ENCODE results near the gene UNK.

Gene UNK

GRCh38 chr17:75762513-75763268 is 21.9 kb upstream of the UNK start:
- Histone ChIP-seq H3K9ac (ENCODE audit: low read depth in 1 of 2, low read length in 2 of 2) (no peak overlapping the region), H3K27ac (ENCODE audit: low read depth in 2 of 2, low read length in 2 of 2) (no peak overlapping the region), H3K27me3 (ENCODE audit: control insufficient read depth in 2 of 2, insufficient read depth in 2 of 2, low read length in 2 of 2) (no peaks in the 10 kb centered on the region), H3K36me3 (ENCODE audit: control insufficient read depth in 2 of 2, insufficient read depth in 2 of 2, low read length in 2 of 2) (peaks cover 3 to 14% of the 10 kb centered on the region in 2 donors), H3K9me3 (ENCODE audit: control insufficient read depth in 2 of 2, low read length in 2 of 2) (no peaks in the 10 kb centered on the region), H3K4me3 (ENCODE audit: low read length in 2 of 2) (no peak overlapping the region), H3K4me1 (ENCODE audit: control insufficient read depth in 2 of 2, insufficient read depth in 2 of 2, low read length in 2 of 2) (peaks cover 11 to 14% of the 10 kb centered on the region in 2 donors)

- no peak overlapping the region for H3K4me3 ChIP-seq (ENCODE audit: low read length in 2 of 2)
- H3K4me1 ChIP-seq (ENCODE audit: control insufficient read depth in 2 of 2, insufficient read depth in 2 of 2, low read length in 2 of 2): peaks cover 11 to 14% of the 10 kb centered on the region in 2 donors
- H3K27ac ChIP-seq (ENCODE audit: low read depth in 2 of 2, low read length in 2 of 2): no peak overlapping the region
- peaks cover 0 to 9% of the 10 kb centered on the region in 2 donors for H3K36me3 ChIP-seq (ENCODE audit: control insufficient read depth in 2 of 2, insufficient read depth in 2 of 2, low read length in 2 of 2)
- no peak overlapping the region for H3K9ac ChIP-seq (ENCODE audit: low read depth in 1 of 2, low read length in 2 of 2)
- no peaks in the 10 kb centered on the region for H3K27me3 ChIP-seq (ENCODE audit: control insufficient read depth in 2 of 2, insufficient read depth in 2 of 2, low read length in 2 of 2)
- H3K9me3 ChIP-seq (ENCODE audit: control insufficient read depth in 2 of 2, low read length in 2 of 2): no peaks in the 10 kb centered on the region
These were observed 21.4 kb upstream of the UNK start for GRCh38 chr17:75763269-75763607.

DNA sequence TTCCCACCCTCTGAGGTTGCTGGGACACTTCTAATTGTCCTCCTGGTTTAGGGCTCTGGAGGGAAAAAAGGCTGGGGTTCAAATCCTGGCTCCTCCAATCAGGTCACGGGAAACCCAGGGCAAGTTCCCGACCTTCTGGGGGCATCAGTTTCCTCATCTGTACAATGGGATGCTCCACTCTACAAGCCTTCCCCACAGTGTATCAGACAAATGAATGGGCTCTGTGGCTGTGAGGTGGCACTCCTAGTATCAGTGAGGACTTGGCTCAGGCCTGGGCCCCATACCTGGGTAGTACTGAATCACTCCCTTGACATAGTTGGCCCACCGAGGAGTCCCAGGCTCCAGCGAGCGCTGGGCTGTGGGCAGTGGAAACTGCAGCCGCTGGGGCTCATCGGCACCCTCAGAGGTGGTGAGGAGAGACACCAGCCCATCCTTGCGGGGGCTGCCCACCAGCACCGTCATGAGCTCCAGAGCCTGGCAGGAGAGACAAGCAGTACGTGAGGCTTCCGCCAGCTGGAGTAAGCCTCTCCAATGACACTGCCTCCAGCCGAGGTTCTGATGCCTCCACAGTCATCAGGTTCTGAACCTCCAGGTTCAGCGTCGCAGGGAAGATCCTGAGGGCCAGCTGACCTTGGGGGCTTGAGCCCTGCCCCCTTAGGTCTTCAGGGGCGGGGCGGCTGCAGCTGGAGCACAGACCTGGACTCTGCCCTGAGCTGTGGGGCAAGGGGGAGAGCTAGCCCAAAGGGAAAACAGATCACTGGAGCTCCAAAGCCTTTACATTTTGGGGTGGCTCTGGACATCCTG is 20.8 kb upstream of the UNK start:
- Histone ChIP-seq H3K27ac (ENCODE audit: low read depth in 2 of 2, low read length in 2 of 2) (peak overlapping the region in 1 of 2 donors; percentile 74), H3K4me3 (ENCODE audit: low read length in 2 of 2) (peak overlapping the region; percentile 66 to 71), H3K36me3 (ENCODE audit: control insufficient read depth in 2 of 2, insufficient read depth in 2 of 2, low read length in 2 of 2) (peaks cover 0 to 6% of the 10 kb centered on the region in 2 donors), H3K27me3 (ENCODE audit: control insufficient read depth in 2 of 2, insufficient read depth in 2 of 2, low read length in 2 of 2) (no peaks in the 10 kb centered on the region), H3K9ac (ENCODE audit: low read depth in 1 of 2, low read length in 2 of 2) (peak overlapping the region; percentile 65 to 79), H3K4me1 (ENCODE audit: control insufficient read depth in 2 of 2, insufficient read depth in 2 of 2, low read length in 2 of 2) (peaks cover 11 to 14% of the 10 kb centered on the region in 2 donors), H3K9me3 (ENCODE audit: control insufficient read depth in 2 of 2, low read length in 2 of 2) (no peaks in the 10 kb centered on the region)

- H3K27ac ChIP-seq (ENCODE audit: low read depth in 2 of 2, low read length in 2 of 2): peak overlapping the region; percentile 74 to 86
These were observed 20.2 kb upstream of the UNK start for GRCh38 chr17:75764417-75764710.

GRCh38 chr17:75764711-75765421 is 19.7 kb upstream of the UNK start, which contains the start of gene GALK1:
GALK1 (minus strand) TSS chr17:75765192; CDS start chr17:75765136, 56 bp downstream.
- Histone ChIP-seq H3K9ac (ENCODE audit: low read depth in 1 of 2, low read length in 2 of 2) (peak within 1 kb of the TSS; percentile 65 to 79), H3K4me3 (ENCODE audit: low read length in 2 of 2) (peak within 1 kb of the TSS; percentile 66 to 71), H3K4me1 (ENCODE audit: control insufficient read depth in 2 of 2, insufficient read depth in 2 of 2, low read length in 2 of 2) (peaks cover 14% of the 10 kb centered on the region in 2 donors), H3K9me3 (ENCODE audit: control insufficient read depth in 2 of 2, low read length in 2 of 2) (no peaks in the 10 kb centered on the region), H3K27ac (ENCODE audit: low read depth in 2 of 2, low read length in 2 of 2) (peak within 1 kb of the TSS; percentile 74 to 86), H3K36me3 (ENCODE audit: control insufficient read depth in 2 of 2, insufficient read depth in 2 of 2, low read length in 2 of 2) (no peaks in the 10 kb centered on the region), H3K27me3 (ENCODE audit: control insufficient read depth in 2 of 2, insufficient read depth in 2 of 2, low read length in 2 of 2) (no peaks in the 10 kb centered on the region)

More at GRCh38 chr17:75764417-75764710, 20.2 kb upstream of the UNK start:
- Histone ChIP-seq H3K9ac (ENCODE audit: low read depth in 1 of 2, low read length in 2 of 2) (peak overlapping the region; percentile 65 to 79), H3K36me3 (ENCODE audit: control insufficient read depth in 2 of 2, insufficient read depth in 2 of 2, low read length in 2 of 2) (peaks cover 0 to 4% of the 10 kb centered on the region in 2 donors), H3K4me1 (ENCODE audit: control insufficient read depth in 2 of 2, insufficient read depth in 2 of 2, low read length in 2 of 2) (peaks cover 13 to 14% of the 10 kb centered on the region in 2 donors), H3K27me3 (ENCODE audit: control insufficient read depth in 2 of 2, insufficient read depth in 2 of 2, low read length in 2 of 2) (no peaks in the 10 kb centered on the region), H3K4me3 (ENCODE audit: low read length in 2 of 2) (peak overlapping the region; percentile 66 to 71), H3K9me3 (ENCODE audit: control insufficient read depth in 2 of 2, low read length in 2 of 2) (no peaks in the 10 kb centered on the region)

DNA sequence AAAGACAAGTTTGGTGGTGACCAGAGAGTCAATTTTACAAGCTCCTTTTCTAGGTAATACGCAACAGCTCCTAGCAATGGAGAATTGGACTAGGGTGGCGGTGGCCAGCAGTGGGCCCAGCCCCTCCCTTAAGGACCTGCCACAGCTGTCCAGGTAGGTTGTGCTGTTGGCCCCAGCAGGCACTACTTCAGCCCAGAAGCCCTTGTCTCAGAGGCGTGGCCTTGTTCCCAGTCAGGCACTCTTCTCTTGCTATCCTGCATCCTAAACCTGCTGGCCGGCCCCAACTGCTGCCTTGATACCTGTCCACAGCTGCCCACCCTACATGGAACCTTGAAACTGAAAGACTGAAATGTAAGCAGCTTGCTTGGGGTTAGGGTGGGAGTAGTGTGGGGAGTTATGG is 18.6 kb upstream of the UNK start:
- Histone ChIP-seq H3K9ac (ENCODE audit: low read depth in 1 of 2, low read length in 2 of 2) (peak overlapping the region in 1 of 2 donors; percentile 24), H3K27me3 (ENCODE audit: control insufficient read depth in 2 of 2, insufficient read depth in 2 of 2, low read length in 2 of 2) (no peaks in the 10 kb centered on the region), H3K36me3 (ENCODE audit: control insufficient read depth in 2 of 2, insufficient read depth in 2 of 2, low read length in 2 of 2) (no peaks in the 10 kb centered on the region), H3K4me3 (ENCODE audit: low read length in 2 of 2) (no peak overlapping the region), H3K9me3 (ENCODE audit: control insufficient read depth in 2 of 2, low read length in 2 of 2) (no peaks in the 10 kb centered on the region), H3K27ac (ENCODE audit: low read depth in 2 of 2, low read length in 2 of 2) (peak overlapping the region in 1 of 2 donors; percentile 23), H3K4me1 (ENCODE audit: control insufficient read depth in 2 of 2, insufficient read depth in 2 of 2, low read length in 2 of 2) (peaks cover 14% of the 10 kb centered on the region in 2 donors)

DNA sequence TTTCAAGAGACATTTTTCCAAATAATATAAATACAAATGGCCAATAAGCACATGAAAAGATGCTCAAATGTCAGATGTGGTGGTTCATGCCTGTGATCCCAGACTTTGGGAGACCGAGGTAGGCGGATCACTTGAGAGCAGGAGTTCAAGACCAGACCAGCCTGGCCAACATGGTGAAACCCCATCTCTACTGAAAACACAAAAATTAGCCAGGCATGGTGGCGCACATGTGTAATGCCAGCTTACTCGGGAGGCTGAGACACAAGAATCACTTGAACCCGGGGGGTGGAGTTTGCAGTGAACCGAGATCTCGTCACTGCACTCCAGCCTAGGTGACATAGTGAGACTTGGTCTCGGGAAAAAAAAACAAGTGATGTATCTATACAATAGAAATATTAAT is 16.7 kb upstream of the UNK start:
- Histone ChIP-seq H3K4me3 (ENCODE audit: low read length in 2 of 2) (no peak overlapping the region), H3K9me3 (ENCODE audit: control insufficient read depth in 2 of 2, low read length in 2 of 2) (no peaks in the 10 kb centered on the region), H3K9ac (ENCODE audit: low read depth in 1 of 2, low read length in 2 of 2) (no peak overlapping the region), H3K36me3 (ENCODE audit: control insufficient read depth in 2 of 2, insufficient read depth in 2 of 2, low read length in 2 of 2) (no peaks in the 10 kb centered on the region), H3K4me1 (ENCODE audit: control insufficient read depth in 2 of 2, insufficient read depth in 2 of 2, low read length in 2 of 2) (peaks cover 19 to 26% of the 10 kb centered on the region in 2 donors), H3K27ac (ENCODE audit: low read depth in 2 of 2, low read length in 2 of 2) (no peak overlapping the region), H3K27me3 (ENCODE audit: control insufficient read depth in 2 of 2, insufficient read depth in 2 of 2, low read length in 2 of 2) (no peaks in the 10 kb centered on the region)

DNA sequence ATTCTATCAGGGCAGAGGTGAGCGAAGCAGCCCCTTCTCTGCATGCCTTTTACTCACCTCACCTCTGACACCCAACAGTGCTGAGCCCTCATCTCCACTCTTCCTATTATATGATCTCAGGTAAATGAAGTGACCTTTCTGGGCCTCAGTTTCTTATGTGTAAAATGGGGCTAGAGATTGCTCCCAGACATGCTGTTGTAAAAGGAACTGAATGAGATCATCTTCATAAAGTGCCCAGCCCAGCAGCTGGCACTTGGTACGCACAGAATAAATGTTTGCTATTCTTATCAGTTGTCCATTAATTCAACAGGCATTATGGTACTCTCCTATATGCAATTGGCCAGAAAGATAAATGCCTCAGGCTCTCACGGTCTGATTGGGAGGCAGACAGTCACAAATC is 15.1 kb upstream of the UNK start:
- no peaks in the 10 kb centered on the region for H3K27me3 ChIP-seq (ENCODE audit: control insufficient read depth in 2 of 2, insufficient read depth in 2 of 2, low read length in 2 of 2)
- H3K36me3 ChIP-seq (ENCODE audit: control insufficient read depth in 2 of 2, insufficient read depth in 2 of 2, low read length in 2 of 2): no peaks in the 10 kb centered on the region
- H3K9me3 ChIP-seq (ENCODE audit: control insufficient read depth in 2 of 2, low read length in 2 of 2): no peaks in the 10 kb centered on the region
- H3K4me1 ChIP-seq (ENCODE audit: control insufficient read depth in 2 of 2, insufficient read depth in 2 of 2, low read length in 2 of 2): peaks cover 8 to 16% of the 10 kb centered on the region in 2 donors
- peak overlapping the region in 1 of 2 donors; percentile 50 for H3K27ac ChIP-seq (ENCODE audit: low read depth in 2 of 2, low read length in 2 of 2)
- H3K9ac ChIP-seq (ENCODE audit: low read depth in 1 of 2, low read length in 2 of 2): no peak overlapping the region
- no peak overlapping the region for H3K4me3 ChIP-seq (ENCODE audit: low read length in 2 of 2)

GRCh38 chr17:75771334-75772281 is 13.0 kb upstream of the UNK start:
- Histone ChIP-seq H3K36me3 (ENCODE audit: control insufficient read depth in 2 of 2, insufficient read depth in 2 of 2, low read length in 2 of 2) (peaks cover 5 to 7% of the 10 kb centered on the region in 2 donors), H3K9me3 (ENCODE audit: control insufficient read depth in 2 of 2, low read length in 2 of 2) (no peaks in the 10 kb centered on the region), H3K4me1 (ENCODE audit: control insufficient read depth in 2 of 2, insufficient read depth in 2 of 2, low read length in 2 of 2) (peaks cover 8 to 19% of the 10 kb centered on the region in 2 donors), H3K9ac (ENCODE audit: low read depth in 1 of 2, low read length in 2 of 2) (peak overlapping the region in 1 of 2 donors; percentile 3), H3K27me3 (ENCODE audit: control insufficient read depth in 2 of 2, insufficient read depth in 2 of 2, low read length in 2 of 2) (no peaks in the 10 kb centered on the region), H3K4me3 (ENCODE audit: low read length in 2 of 2) (no peak overlapping the region), H3K27ac (ENCODE audit: low read depth in 2 of 2, low read length in 2 of 2) (no peak overlapping the region)
